Mucosa of rectum (tissue), 2 donors: ENCODE data around the gene OLFM3.

Experiments
- H3K27ac ChIP-seq, 2 donors: one replicate each; pipeline ENCODE4 v1.7.0; 2013; ENCODE audit warnings: inconsistent platforms in 2 of 2, low read depth in 2 of 2, low read length in 2 of 2
- H3K27me3 ChIP-seq, 2 donors: one replicate each; pipeline ENCODE4 v1.7.0; 2013; ENCODE audit warnings: low read length in 2 of 2; ENCODE audit not compliant: control insufficient read depth in 2 of 2, insufficient read depth in 2 of 2
- H3K36me3 ChIP-seq, 2 donors: one replicate each; pipeline ENCODE4 v1.7.0; 2013; ENCODE audit warnings: low read length in 2 of 2; ENCODE audit not compliant: control insufficient read depth in 2 of 2, insufficient read depth in 2 of 2
- H3K4me1 ChIP-seq, 2 donors: one replicate each; pipeline ENCODE4 v1.7.0; 2013; ENCODE audit warnings: low read length in 2 of 2, mild to moderate bottlenecking in 1 of 2; ENCODE audit not compliant: control insufficient read depth in 2 of 2, insufficient read depth in 2 of 2
- H3K4me3 ChIP-seq, 2 donors: one replicate each; pipeline ENCODE4 v1.7.0; 2013; ENCODE audit warnings: low read length in 2 of 2
- H3K9ac ChIP-seq, 2 donors: one replicate each; pipeline ENCODE4 v1.7.0; 2013; ENCODE audit warnings: low read length in 2 of 2, low read depth in 1 of 2, mild to moderate bottlenecking in 1 of 2
- H3K9me3 ChIP-seq, 2 donors: one replicate each; pipeline ENCODE4 v1.7.0; 2013; ENCODE audit warnings: low read length in 2 of 2; ENCODE audit not compliant: control insufficient read depth in 2 of 2
- donor health status: healthy.
- donor health status: Normal muscosa, but diverticular disease.

Gene OLFM3

DNA sequence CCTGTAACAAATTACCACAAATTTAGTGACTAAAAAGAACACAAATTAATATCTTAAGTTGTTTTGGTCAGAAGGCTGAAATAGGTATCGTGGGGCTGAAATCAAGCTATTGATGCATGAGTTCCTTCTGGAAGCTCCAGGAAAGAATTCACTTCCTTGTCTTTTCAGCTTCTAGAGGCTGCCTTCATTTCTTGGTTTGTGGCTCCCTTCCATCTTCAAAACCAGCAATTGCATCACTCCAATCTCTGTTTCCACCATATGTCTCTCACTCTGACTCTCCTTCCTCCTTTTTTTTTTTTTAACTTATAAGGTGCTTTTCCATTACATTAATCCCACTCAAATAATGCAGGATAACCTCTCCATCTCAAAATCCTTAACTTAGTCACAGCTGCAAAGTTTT is 78.4 kb downstream of the OLFM3 start:
- Histone ChIP-seq H3K9me3 (no peaks in the 10 kb centered on the region), H3K4me3 (no peak overlapping the region), H3K4me1 (no peaks in the 10 kb centered on the region), H3K36me3 (no peaks in the 10 kb centered on the region), H3K27ac (no peak overlapping the region), H3K9ac (no peak overlapping the region), H3K27me3 (no peaks in the 10 kb centered on the region)

DNA sequence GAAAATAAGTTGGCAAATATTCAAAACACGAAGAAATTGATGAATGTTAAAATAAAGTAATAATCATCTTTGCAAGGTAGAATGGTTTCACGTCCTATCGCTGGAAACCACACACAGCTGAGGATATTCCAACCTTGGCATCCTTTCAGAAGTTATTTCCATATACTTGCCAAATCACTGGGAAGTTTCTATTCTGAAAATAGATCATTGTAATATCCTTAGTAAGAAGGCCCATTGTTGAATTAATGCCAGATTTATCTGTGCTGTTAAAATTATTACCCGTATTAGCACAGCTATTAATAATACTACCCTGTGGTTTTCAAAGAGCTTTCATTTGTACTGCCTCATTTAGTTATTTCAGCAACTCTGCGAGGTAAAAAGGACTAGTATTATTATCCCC is 81.1 kb downstream of the OLFM3 start:
- Histone ChIP-seq H3K9me3 (no peaks in the 10 kb centered on the region), H3K4me1 (no peaks in the 10 kb centered on the region), H3K27ac (no peak overlapping the region)

GRCh38 chr1:101914473-101915242 is 82.1 kb downstream of the OLFM3 start:
- Histone ChIP-seq H3K27me3 (no peaks in the 10 kb centered on the region), H3K9ac (no peak overlapping the region), H3K27ac (no peak overlapping the region), H3K9me3 (no peaks in the 10 kb centered on the region), H3K36me3 (no peaks in the 10 kb centered on the region), H3K4me1 (no peaks in the 10 kb centered on the region), H3K4me3 (no peak overlapping the region)

More for the DNA sequence above, 81.1 kb downstream of the OLFM3 start:
- no peak overlapping the region for H3K9ac ChIP-seq
- no peaks in the 10 kb centered on the region for H3K36me3 ChIP-seq
- no peak overlapping the region for H3K4me3 ChIP-seq
- H3K27me3 ChIP-seq: no peaks in the 10 kb centered on the region

- H3K36me3 ChIP-seq: no peaks in the 10 kb centered on the region
- no peaks in the 10 kb centered on the region for H3K4me1 ChIP-seq
- no peaks in the 10 kb centered on the region for H3K27me3 ChIP-seq
- no peak overlapping the region for H3K27ac ChIP-seq
- H3K9ac ChIP-seq: no peak overlapping the region
- no peak overlapping the region for H3K4me3 ChIP-seq
- no peaks in the 10 kb centered on the region for H3K9me3 ChIP-seq
Measured at GRCh38 chr1:101911894-101912293, 84.8 kb downstream of the OLFM3 start.

GRCh38 chr1:101908980-101909379 is 87.7 kb downstream of the OLFM3 start:
- Histone ChIP-seq H3K9me3 (no peaks in the 10 kb centered on the region), H3K4me1 (peaks cover 0 to 2% of the 10 kb centered on the region in 2 donors), H3K4me3 (no peak overlapping the region), H3K27me3 (no peaks in the 10 kb centered on the region), H3K36me3 (no peaks in the 10 kb centered on the region), H3K9ac (no peak overlapping the region), H3K27ac (no peak overlapping the region)

GRCh38 chr1:101907264-101907663 is 89.5 kb downstream of the OLFM3 start:
- no peaks in the 10 kb centered on the region for H3K27me3 ChIP-seq
- H3K9me3 ChIP-seq: no peaks in the 10 kb centered on the region
- peaks cover 0 to 2% of the 10 kb centered on the region in 2 donors for H3K4me1 ChIP-seq
- H3K27ac ChIP-seq: no peak overlapping the region
- no peak overlapping the region for H3K4me3 ChIP-seq
- no peaks in the 10 kb centered on the region for H3K36me3 ChIP-seq
- H3K9ac ChIP-seq: no peak overlapping the region

DNA sequence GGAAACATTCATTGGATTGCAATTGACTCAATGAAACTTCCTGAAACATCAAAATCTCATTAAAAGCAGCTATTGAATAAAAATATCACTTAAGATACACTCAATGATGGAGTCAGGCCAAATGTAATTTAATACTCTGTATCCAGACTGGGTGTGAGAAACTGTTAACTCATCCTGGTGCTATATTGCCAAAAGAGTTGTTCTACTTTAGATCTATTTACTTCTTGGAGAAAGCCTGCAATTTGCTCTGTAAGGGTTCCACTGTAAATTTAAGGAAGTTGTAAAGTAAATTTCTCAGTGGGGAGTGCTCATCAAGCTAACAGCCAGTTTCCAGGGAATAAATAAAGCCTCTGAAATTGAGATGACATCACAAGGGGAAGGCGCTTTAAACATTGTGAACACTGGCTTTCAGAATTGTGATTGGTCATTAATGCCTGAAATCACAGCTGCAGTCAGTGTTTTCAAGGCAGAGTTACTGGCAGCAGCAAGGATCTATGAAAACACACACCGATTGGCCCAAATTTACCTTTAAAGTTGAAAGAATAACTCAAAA is 91.4 kb downstream of the OLFM3 start:
- Histone ChIP-seq H3K27me3 (no peaks in the 10 kb centered on the region), H3K9me3 (no peaks in the 10 kb centered on the region), H3K27ac (no peak overlapping the region), H3K4me1 (peaks cover 0 to 2% of the 10 kb centered on the region in 2 donors), H3K36me3 (no peaks in the 10 kb centered on the region), H3K4me3 (no peak overlapping the region), H3K9ac (no peak overlapping the region)

DNA sequence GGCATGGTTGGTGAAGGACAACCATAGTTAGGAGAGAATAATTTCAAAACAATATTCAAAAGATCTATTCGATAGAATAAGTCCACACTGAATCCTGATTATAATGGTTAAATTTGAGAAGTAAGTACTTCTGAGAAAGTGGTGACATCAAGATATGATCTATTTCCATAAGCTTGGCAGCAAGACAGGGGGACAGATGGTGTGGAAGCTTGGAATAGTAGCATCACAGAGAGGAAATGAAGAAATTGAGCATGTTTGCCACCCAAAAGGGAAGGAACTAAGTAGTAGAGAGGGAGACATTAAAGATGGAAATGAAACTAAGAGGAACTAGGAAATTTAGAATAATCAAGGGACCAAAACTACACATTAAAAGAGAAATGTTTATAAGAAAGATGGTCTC is 94.5 kb downstream of the OLFM3 start:
- Histone ChIP-seq H3K4me3 (no peak overlapping the region), H3K27ac (no peak overlapping the region), H3K9me3 (no peaks in the 10 kb centered on the region), H3K9ac (no peak overlapping the region), H3K27me3 (no peaks in the 10 kb centered on the region), H3K4me1 (peaks cover 0 to 2% of the 10 kb centered on the region in 2 donors), H3K36me3 (no peaks in the 10 kb centered on the region)

DNA sequence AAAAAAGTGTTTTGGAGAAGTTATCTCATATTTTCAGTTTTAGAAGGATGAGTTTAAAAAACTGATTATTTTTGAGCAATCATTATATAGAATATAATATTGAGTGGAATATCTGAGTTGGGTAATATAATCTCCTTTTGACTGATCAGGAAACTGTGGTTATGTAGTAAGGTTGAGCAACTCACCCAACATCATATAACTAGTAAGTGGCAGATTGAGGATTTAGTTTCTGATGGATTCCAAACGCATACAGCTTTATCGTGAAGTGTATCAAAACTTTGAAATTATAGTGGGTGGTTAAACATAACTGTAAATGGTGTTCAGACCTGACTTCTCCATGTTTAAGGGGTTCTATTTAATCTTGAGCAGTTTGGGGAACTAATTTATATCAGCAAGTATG is 98.6 kb downstream of the OLFM3 start:
- no peaks in the 10 kb centered on the region for H3K36me3 ChIP-seq
- no peak overlapping the region for H3K9ac ChIP-seq
- no peaks in the 10 kb centered on the region for H3K9me3 ChIP-seq
- no peak overlapping the region for H3K27ac ChIP-seq
- H3K4me1 ChIP-seq: no peaks in the 10 kb centered on the region
- H3K4me3 ChIP-seq: no peak overlapping the region
- no peaks in the 10 kb centered on the region for H3K27me3 ChIP-seq

DNA sequence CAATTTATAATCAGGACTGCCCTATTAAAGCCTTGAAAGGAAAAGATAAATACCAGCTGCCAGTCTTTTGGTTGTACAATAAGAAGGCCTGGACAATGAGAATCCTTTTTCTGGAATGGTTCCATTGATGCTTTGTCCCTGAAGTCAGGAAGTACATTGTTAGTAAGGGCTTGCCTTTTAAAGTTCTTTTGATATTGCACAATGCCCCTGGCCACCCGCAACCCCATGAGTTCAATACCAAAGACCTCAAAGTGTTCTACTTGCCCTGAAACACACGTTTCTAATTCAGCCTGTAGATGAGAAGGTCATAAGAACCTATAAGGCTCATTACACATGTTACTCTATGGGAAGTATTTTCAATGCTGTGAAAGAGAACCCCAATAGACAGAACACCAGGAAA is 112.1 kb downstream of the OLFM3 start:
- Histone ChIP-seq H3K4me3 (no peak overlapping the region), H3K9me3 (no peaks in the 10 kb centered on the region), H3K36me3 (no peaks in the 10 kb centered on the region), H3K9ac (no peak overlapping the region), H3K27ac (no peak overlapping the region), H3K4me1 (no peaks in the 10 kb centered on the region), H3K27me3 (no peaks in the 10 kb centered on the region)
